Measurements from ENCODE around the gene LCN12. TPM values are rescaled to one million over a fixed set of nuclear protein-coding genes. Genes with fewer than 3 reads are reported as not detected.

The LCN12 gene
- total and polyA plus RNA-seq, 12 donors = 0.74 to 17.9 (median 6.8) TPM

DNA sequence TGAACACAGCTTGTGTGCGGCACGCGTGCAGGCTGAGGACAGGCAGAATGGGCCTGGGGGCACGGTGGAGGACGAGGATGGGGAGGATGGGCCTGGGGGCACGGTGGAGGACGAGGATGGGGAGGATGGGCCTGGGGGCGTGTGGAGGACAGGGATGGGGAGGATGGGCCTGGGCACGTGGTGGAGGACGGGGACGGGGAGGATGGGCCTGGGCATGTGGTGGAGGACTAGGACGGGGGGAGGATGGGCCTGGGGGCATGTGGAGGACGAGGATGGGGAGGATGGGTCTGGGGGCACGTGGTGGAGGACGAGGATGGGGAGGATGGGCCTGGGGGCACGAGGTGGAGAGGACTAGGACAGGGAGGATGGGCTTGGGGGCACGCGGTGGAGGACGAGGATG is 29.5 kb upstream of the LCN12 start:
- ATAC-seq (peak in 1 of 8 donors; percentile 13), DNase-seq (no peak)
- no peaks in the 10 kb centered on the region for H3K27me3 ChIP-seq
- peaks cover 24 to 63% (median 50%) of the 10 kb centered on the region in 9 donors for H3K4me1 ChIP-seq
- H3K27ac ChIP-seq = peak overlapping the region in 9 of 10 donors; percentile 58 to 87 (median 72)
- intact Hi-C loops (cut with DNase I) = loop anchor here in 2 of 10 donors (5.0 to 10.0 kb wide), 2 partner anchors 35 to 58 kb away; partner anchors contain the start of genes EDF1 (in 1 of the 2) and TRAF2 (in 1 of the 2)
- TF ChIP-seq, protein P1, sequence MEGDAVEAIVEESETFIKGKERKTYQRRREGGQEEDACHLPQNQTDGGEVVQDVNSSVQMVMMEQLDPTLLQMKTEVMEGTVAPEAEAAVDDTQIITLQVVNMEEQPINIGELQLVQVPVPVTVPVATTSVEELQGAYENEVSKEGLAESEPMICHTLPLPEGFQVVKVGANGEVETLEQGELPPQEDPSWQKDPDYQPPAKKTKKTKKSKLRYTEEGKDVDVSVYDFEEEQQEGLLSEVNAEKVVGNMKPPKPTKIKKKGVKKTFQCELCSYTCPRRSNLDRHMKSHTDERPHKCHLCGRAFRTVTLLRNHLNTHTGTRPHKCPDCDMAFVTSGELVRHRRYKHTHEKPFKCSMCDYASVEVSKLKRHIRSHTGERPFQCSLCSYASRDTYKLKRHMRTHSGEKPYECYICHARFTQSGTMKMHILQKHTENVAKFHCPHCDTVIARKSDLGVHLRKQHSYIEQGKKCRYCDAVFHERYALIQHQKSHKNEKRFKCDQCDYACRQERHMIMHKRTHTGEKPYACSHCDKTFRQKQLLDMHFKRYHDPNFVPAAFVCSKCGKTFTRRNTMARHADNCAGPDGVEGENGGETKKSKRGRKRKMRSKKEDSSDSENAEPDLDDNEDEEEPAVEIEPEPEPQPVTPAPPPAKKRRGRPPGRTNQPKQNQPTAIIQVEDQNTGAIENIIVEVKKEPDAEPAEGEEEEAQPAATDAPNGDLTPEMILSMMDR (IDR thresholded peaks at IDR 0.05) = no peak
- WGBS, 2 donors = 90 to 92% methylated on average over 17 to 19 of the region's 19 CpGs
- no peak overlapping the region for H3K4me3 ChIP-seq
- H3K9me3 ChIP-seq = no peaks in the 10 kb centered on the region
- H3K36me3 ChIP-seq = peaks cover 0 to 84% (median 15%) of the 10 kb centered on the region in 9 donors

DNA sequence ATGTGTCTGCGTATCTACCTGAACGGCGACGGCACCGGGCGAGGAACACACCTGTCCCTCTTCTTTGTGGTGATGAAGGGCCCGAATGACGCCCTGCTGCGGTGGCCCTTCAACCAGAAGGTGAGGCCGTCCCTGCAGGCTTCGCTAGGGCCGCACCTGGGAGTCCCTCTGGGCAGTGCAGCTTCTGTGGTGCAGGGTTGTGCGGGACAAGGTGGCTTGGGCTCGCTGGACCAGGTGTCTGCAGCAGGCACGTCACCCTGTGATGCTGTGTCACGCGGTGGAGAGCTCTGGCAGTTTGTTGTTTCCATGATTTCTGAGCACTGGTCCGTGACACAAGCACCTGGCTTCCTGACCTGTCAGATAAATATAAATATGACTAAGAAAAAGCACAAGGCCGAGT is 28.2 kb upstream of the LCN12 start:
- no peaks in the 10 kb centered on the region for H3K9me3 ChIP-seq
- DNase-seq (no peak), ATAC-seq (no peak)
- peak overlapping the region in 5 of 10 donors; percentile 69 to 83 (median 72) for H3K27ac ChIP-seq
- WGBS, 2 donors = 95 to 96% methylated on average over 19 of the region's 19 CpGs
- peaks cover 0 to 75% (median 15%) of the 10 kb centered on the region in 9 donors for H3K36me3 ChIP-seq
- H3K4me1 ChIP-seq = peaks cover 30 to 76% (median 63%) of the 10 kb centered on the region in 9 donors
- H3K27me3 ChIP-seq = no peaks in the 10 kb centered on the region
- TF ChIP-seq, protein P1 (IDR thresholded peaks at IDR 0.05) = no peak
- H3K4me3 ChIP-seq = no peak overlapping the region
- intact Hi-C loops (cut with DNase I) = loop anchor here in 2 of 10 donors (5.0 to 10.0 kb wide), 2 partner anchors 37 to 59 kb away; partner anchors contain the start of genes EDF1 (in 1 of the 2) and TRAF2 (in 1 of the 2)

DNA sequence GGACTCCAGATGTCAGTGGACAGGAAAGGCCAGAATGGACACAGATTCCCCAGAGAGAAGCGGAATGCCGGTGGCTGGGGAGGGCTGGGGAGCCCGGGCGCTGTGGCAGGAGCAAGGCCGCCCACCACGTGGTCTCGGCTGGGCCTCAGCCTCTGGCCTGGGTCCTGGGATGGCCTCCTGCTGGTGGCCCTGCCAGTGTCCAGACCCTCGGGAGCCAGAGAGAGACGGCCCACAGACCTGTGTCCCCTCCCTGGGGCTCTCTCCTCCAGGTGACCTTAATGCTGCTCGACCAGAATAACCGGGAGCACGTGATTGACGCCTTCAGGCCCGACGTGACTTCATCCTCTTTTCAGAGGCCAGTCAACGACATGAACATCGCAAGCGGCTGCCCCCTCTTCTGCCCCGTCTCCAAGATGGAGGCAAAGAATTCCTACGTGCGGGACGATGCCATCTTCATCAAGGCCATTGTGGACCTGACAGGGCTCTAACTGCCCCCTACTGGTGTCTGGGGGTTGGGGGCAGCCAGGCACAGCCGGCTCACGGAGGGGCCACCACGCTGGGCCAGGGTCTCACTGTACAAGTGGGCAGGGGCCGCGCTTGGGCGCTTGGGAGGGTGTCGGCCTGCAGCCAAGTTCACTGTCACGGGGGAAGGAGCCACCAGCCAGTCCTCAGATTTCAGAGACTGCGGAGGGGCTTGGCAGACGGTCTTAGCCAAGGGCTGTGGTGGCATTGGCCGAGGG is 26.5 kb upstream of the LCN12 start:
- Histone ChIP-seq H3K27ac (peak overlapping the region in 9 of 10 donors; percentile 12 to 83 (median 69)), H3K36me3 (peaks cover 0 to 62% (median 5%) of the 10 kb centered on the region in 9 donors), H3K4me3 (no peak overlapping the region), H3K27me3 (no peaks in the 10 kb centered on the region), H3K4me1 (peaks cover 32 to 92% (median 73%) of the 10 kb centered on the region in 9 donors), H3K9me3 (no peaks in the 10 kb centered on the region)
- WGBS, 2 donors = 58% methylated on average over 33 of the region's 33 CpGs
- intact Hi-C loops (cut with DNase I) = loop anchor here in 5 of 10 donors (5.0 to 10.0 kb wide), 3 partner anchors 38 to 78 kb away; partner anchors contain the start of genes PHPT1 (in 3 of the 5), TRAF2 (in 2 of the 5) and EDF1 (in 1 of the 5)
- ATAC-seq = peak; percentile 3 to 61 (median 42)
- DNase-seq = peak; percentile 67 to 74
- TF ChIP-seq, protein P1 (IDR thresholded peaks at IDR 0.05) = peak in 3 of 9 donors; percentile 6 to 28 (median 7)

DNA sequence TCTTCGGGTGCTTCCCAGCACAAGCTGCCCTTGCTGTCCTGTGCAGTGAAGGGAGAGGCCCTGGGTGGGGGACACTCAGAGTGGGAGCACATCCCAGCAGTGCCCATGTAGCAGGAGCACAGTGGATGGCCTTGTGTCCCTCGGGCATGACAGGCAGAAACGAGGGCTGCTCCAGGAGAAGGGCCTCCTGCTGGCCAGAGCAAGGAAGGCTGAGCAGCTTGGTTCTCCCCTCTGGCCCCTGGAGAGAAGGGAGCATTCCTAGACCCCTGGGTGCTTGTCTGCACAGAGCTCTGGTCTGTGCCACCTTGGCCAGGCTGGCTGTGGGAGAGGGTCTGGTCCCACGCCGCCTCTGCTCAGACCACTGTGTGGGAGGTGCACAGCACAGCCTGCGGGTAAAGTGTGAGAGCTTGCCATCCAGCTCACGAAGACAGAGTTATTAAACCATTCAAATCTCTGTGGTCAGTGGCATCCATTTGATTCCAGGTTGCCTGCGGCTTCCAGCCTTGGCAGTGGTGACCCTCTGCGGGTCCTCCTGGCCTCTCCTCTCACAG is 25.8 kb upstream of the LCN12 start:
- Histone ChIP-seq H3K4me1 (peaks cover 32 to 90% (median 73%) of the 10 kb centered on the region in 9 donors), H3K4me3 (no peak overlapping the region), H3K27me3 (no peaks in the 10 kb centered on the region), H3K9me3 (no peaks in the 10 kb centered on the region), H3K36me3 (peaks cover 0 to 55% (median 4%) of the 10 kb centered on the region in 9 donors), H3K27ac (peak overlapping the region in 8 of 10 donors; percentile 55 to 83 (median 70))
- DNase-seq (no peak), ATAC-seq (no peak)
- intact Hi-C loops (cut with DNase I) = loop anchor here in 5 of 10 donors (5.0 to 10.0 kb wide), 3 partner anchors 39 to 79 kb away; partner anchors contain the start of genes PHPT1 (in 3 of the 5), TRAF2 (in 2 of the 5) and EDF1 (in 1 of the 5)
- 88 to 90% methylated on average over 9 of the region's 9 CpGs for WGBS, 2 donors
- TF ChIP-seq, protein P1 (IDR thresholded peaks at IDR 0.05) = peak in 1 of 9 donors; percentile 3

Data from heart right ventricle (tissue), 16 donors.